GM20000 (cell line): ENCODE measurements around the gene HSDL2.
"Not testable (repeated sequence)": the region's sequence is repeated elsewhere in the genome, so short reads cannot be mapped to it uniquely, and the experiment has no call there.

Experiments used
- DNase-seq: peaks from one replicate; pipeline ENCODE4 v3.0.0; 2012; ENCODE audit warnings: low spot score
- TF ChIP-seq, protein P1 (sequence below): IDR thresholded peaks from 2 replicates; pipeline ENCODE4 v1.5.1; 2012; ENCODE audit warnings: mild to moderate bottlenecking, control low read depth; ENCODE audit errors: extremely low read depth, missing control alignments

HSDL2 gene

DNA sequence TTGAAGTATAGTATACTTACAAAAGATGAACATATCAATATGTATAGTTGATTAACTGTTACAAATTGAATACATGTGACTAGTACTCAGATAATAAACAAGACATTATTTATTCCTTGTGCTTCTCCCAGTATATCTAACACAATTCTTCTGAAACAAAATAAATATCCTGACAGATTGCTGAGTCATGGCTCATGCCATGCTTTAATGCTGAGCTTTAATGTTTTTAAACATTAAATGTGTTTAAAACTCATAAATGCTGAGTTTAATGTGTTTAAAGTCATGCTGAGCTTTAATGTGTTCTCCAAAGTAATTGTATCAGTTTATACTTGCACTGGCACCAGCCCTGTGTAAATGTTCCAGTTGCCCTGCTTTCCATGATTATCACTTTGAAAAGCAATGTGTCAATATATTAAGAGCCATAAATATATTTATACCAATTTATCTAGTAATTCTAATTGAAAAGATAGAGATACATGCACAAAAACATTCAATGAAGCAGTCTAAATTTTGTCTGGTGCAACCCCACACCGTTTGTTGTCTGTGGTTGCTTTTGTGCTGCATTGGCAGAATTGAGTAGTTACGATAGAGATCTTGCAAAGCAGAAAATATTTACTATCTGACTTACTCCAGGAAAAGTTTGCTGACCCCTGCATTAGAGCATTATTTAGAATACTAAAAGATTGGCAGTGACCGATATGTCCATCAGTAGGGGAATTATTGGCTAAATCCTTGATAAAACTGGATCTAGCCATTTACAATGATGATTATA is 122.5 kb downstream of the HSDL2 start:
- TF ChIP-seq, protein P1, sequence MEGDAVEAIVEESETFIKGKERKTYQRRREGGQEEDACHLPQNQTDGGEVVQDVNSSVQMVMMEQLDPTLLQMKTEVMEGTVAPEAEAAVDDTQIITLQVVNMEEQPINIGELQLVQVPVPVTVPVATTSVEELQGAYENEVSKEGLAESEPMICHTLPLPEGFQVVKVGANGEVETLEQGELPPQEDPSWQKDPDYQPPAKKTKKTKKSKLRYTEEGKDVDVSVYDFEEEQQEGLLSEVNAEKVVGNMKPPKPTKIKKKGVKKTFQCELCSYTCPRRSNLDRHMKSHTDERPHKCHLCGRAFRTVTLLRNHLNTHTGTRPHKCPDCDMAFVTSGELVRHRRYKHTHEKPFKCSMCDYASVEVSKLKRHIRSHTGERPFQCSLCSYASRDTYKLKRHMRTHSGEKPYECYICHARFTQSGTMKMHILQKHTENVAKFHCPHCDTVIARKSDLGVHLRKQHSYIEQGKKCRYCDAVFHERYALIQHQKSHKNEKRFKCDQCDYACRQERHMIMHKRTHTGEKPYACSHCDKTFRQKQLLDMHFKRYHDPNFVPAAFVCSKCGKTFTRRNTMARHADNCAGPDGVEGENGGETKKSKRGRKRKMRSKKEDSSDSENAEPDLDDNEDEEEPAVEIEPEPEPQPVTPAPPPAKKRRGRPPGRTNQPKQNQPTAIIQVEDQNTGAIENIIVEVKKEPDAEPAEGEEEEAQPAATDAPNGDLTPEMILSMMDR = no peak
- no peak for DNase-seq

DNA sequence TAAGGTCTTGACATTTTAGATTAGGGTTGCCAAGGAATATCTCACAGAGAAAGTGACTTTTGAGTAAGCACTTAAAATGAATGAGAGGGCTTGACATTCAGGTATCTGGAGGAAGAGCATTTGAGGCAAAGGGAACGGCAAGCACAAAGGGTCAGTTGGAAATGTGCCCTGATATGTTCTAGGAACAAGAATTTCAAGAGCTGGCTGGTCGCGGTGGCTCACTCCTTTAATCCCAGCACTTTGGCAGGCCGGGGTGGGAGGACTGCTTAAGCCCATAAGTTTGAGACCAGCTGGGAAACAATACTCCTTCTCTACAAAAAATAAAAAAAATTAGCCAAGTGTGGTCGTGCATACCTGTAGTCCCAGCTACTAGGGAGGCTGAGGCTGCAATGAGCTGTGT is 123.3 kb downstream of the HSDL2 start:
- TF ChIP-seq, protein P1 = no peak
- DNase-seq = no peak

DNA sequence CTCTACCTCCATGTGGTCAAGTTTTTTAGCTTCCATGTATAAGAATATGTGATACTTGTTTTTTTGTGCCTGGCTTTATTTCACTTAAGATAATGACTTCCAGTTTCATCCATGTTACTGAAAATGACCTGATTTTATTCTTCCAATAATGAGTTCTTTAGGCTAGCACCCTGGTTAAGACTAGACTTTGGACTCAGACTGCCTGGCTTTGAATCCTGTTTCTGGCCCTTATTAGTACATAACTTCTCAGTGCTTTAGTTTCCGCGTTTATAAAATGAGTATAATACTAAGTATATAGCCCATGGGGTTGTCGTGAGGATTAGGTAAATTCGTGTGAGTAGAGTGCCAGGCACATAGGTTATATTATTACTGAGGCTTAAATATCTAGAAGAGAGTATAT is 125.2 kb downstream of the HSDL2 start:
- DNase-seq = no peak
- TF ChIP-seq, protein P1 = no peak

DNA sequence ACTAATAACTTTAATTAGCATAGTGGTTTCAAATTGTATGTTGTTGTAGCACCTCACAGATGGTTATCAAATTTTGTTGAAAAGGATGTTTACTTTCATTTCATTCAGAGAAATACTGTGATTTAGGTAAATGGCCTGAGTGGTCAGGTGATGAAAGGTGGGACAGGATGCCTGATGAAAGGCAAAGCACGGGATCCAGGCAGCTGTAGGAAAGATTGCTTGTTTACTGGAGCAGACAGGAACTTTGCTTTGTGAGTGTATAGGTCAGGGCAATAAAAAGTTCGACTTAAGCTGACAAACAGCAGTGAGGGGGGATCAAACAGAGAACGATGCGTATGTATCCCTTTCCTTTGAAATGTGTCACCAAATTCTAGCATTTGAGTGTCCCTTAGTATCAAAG is 125.7 kb downstream of the HSDL2 start:
- no peak for DNase-seq
- TF ChIP-seq, protein P1 = no peak

DNA sequence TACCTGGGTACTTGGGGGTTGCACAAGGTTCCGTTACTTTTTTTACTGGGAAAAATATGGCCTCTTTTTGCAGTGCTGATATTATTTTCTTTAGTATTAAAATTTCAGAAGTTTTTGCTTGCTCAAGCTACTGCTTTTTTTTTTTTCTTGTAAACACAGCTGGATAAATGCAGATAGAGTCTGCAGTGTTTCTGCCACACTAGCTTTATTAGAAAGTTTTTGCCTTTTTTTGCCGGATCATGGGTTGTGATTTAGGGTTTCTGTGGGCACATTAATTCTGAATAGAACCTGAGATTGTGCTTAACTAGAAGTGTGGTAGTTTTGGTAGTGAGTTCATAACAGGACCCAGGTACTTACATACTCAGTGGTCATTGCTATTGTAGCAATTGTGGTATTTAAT is 126.7 kb downstream of the HSDL2 start:
- DNase-seq = no peak
- TF ChIP-seq, protein P1 = no peak

DNA sequence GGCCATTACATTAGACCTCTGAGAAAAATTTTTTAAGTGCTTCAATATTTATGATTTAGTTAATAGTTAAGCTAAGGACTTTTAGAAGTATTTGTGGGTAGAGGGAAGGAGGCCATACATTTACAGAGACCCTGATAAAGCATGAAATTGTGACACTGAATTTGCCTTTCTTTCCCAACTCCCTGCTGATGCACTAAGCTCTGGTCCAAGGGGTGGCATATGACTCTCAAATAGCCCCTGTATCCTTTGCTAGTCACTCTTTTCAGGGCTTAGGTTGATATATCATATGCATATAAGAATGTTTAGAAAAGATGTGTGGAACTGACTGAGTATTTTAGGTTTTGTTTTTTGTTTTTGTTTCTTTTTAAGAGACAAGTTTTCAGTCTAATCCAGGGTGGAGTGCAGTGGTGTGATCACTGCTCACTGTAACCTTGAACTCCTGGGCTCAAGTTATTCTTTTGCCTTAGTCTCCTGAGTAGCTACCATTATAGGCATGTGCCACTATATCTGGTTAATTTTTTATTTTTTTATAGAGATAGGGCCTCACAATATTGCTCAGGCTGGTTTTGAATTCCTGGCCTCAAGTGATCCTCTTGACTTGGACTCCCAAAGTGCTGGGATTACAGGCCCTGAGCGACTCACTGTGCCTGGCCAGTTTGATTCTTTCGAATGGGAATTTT is 127.2 kb downstream of the HSDL2 start:
- DNase-seq = no peak
- TF ChIP-seq, protein P1 = no peak

DNA sequence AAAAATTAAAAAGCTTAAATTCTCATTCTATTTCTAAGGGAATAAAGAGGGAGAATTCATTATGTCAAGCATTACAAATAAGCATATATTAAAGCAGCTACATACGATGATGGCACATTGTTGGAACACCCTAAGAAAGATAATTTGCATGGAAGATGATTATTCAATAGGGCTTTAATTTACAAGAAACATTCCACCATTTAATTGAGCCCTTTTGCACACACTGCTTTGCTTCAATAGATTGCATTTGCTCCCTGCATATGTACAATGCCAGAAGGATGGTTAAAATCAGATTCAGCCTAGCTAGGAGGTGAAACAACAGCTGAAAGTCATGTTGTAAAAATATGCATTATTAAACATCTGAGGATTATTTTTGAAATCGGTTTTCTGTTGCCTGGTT is 128.5 kb downstream of the HSDL2 start:
- no peak for DNase-seq
- TF ChIP-seq, protein P1 = no peak

DNA sequence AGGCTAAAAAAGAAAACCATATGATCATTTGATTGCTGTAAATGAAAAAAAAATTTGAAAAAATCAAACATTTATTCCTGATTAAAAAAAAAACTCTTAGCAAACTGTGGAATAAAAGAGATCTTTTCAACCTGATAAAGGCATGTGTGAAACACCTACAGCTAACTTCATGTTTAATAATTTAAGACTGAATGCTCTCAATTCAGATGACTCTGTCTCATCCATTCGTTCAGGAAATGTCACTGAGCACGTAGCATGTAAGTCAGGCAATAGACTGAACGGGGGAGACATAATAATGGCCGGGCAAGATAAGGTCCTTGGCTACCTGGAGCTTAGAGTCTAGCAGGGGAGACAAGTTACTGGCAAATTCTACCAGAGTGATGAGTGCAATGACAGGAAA is 132.5 kb downstream of the HSDL2 start:
- not testable (repeated sequence) for DNase-seq
